Ishikawa (cell line): Measurements from ENCODE around the gene GCDH.

Experiments
- CEBPB ChIP-seq: IDR thresholded peaks from 2 replicates; pipeline ENCODE4 v1.6.1; 2012
- CREB1 ChIP-seq: IDR thresholded peaks from 2 replicates; pipeline ENCODE4 v1.6.1; 2012; ENCODE audit warnings: low read depth
- EP300 ChIP-seq: IDR thresholded peaks from 2 replicates; pipeline ENCODE4 v1.6.1; 2012; ENCODE audit warnings: borderline replicate concordance
- MAX ChIP-seq: IDR thresholded peaks from 2 replicates; pipeline ENCODE4 v1.6.1; 2012
- RAD21 ChIP-seq: IDR thresholded peaks from 2 replicates; pipeline ENCODE4 v1.6.1; 2012; ENCODE audit warnings: low read depth
- REST ChIP-seq: IDR thresholded peaks from 2 replicates; pipeline ENCODE4 v1.6.1; 2012; ENCODE audit warnings: low read depth, mild to moderate bottlenecking
- TAF1 ChIP-seq: IDR thresholded peaks from 2 replicates; pipeline ENCODE4 v1.6.1; 2012; ENCODE audit warnings: low read depth, mild to moderate bottlenecking
- YY1 ChIP-seq: IDR thresholded peaks from 2 replicates; pipeline ENCODE4 v1.6.1; 2012; ENCODE audit warnings: low read depth

- TF ChIP-seq REST (no peak), MAX (no peak), EP300 (no peak), CREB1 (no peak), RAD21 (no peak), CEBPB (no peak), YY1 (no peak), TAF1 (no peak)
Observed at GRCh38 chr19:12886651-12886968, 4.3 kb upstream of the GCDH start.
